Thyroid gland (tissue), 4 donors: ENCODE results near the gene SMAD3.

Experiments used
- POLR2A ChIP-seq, 2 donors: fragments of 450-650 bp; IDR thresholded peaks; one replicate each; pipeline ENCODE4 v1.6.1; 2017; ENCODE audit warnings: antibody characterized with exemption in 2 of 2, mild to moderate bottlenecking in 2 of 2, moderate library complexity in 1 of 2
- TF ChIP-seq, protein P1 (sequence below), 6 experiments: fragments of 200-600 bp in 3 of 6; fragments of 450-650 bp in 3 of 6; sonication (generic) in 3 of 6; IDR thresholded peaks; one replicate each; pipeline ENCODE4 v1.5.1; 2016 to 2019; ENCODE audit warnings: antibody characterized with exemption in 6 of 6, mild to moderate bottlenecking in 2 of 6, inconsistent platforms in 1 of 6, moderate library complexity in 1 of 6

DNA sequence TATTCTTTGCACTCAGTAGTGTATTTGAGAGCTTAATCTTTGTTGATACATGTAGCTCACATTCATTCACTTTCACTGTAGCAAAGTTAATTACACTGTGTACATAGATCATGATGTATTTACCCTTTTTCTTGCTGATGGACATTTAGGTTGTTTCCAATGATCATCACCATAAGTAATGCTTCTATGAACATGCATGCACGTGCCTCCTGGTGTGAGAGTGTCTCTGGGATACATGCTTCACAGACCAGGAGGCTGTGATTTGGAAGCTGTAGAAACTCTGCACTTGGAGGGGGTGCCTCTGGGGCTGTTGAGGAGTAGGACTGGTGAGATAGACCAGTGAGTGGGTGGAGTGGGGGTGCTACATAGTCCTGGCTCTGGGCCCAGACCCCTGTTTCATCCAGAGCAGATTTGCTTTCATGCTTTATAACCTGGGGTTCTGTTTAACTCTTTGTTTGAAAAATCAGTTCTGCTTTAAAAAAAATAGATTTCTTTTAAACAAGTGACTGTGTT, 18.2 kb upstream of the SMAD3 start:
- TF ChIP-seq, protein P1, sequence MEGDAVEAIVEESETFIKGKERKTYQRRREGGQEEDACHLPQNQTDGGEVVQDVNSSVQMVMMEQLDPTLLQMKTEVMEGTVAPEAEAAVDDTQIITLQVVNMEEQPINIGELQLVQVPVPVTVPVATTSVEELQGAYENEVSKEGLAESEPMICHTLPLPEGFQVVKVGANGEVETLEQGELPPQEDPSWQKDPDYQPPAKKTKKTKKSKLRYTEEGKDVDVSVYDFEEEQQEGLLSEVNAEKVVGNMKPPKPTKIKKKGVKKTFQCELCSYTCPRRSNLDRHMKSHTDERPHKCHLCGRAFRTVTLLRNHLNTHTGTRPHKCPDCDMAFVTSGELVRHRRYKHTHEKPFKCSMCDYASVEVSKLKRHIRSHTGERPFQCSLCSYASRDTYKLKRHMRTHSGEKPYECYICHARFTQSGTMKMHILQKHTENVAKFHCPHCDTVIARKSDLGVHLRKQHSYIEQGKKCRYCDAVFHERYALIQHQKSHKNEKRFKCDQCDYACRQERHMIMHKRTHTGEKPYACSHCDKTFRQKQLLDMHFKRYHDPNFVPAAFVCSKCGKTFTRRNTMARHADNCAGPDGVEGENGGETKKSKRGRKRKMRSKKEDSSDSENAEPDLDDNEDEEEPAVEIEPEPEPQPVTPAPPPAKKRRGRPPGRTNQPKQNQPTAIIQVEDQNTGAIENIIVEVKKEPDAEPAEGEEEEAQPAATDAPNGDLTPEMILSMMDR (IDR thresholded peaks at IDR 0.05): no peak
- TF ChIP-seq POLR2A (IDR thresholded peaks at IDR 0.05): no peak
